HEK293 (cell line): ENCODE data around the gene EPOP.

Source experiments
- CTCF ChIA-PET: fragments of 350-600 bp; formaldehyde crosslinking; extraction: SDS; loops from one replicate; lab custom pipeline; 2021; ENCODE audit warnings: antibody characterized with exemption; lab: Yijun Ruan, JAX
- POLR2A ChIA-PET: fragments of 300-600 bp; formaldehyde crosslinking; extraction: SDS; loops from one replicate; lab custom pipeline; 2020; ENCODE audit warnings: antibody characterized with exemption, inconsistent platforms; lab: Yijun Ruan, JAX
- H3K27ac ChIP-seq: fragments of 200-500 bp; sonication (Bioruptor generic); 2 replicates; pipeline ENCODE4 v1.5.1; 2014; ENCODE audit warnings: low read depth, low read length, control low read depth, inconsistent platforms; ENCODE audit errors: extremely low read depth
- H3K36me3 ChIP-seq, 2 experiments: fragments of 200-500 bp in 1 of 2; sonication (Bioruptor generic) in 1 of 2; 1 replicate in 1 of 2; 2 replicates in 1 of 2; pipeline ENCODE4 v1.5.1; 2014 to 2017; ENCODE audit warnings: inconsistent platforms in 2 of 2, low read length in 2 of 2; ENCODE audit not compliant: control insufficient read depth in 2 of 2, insufficient read depth in 1 of 2
- H3K4me1 ChIP-seq: fragments of 200-500 bp; sonication (Bioruptor generic); 2 replicates; pipeline ENCODE4 v1.5.1; 2014; ENCODE audit warnings: mild to moderate bottlenecking, low read length, inconsistent platforms; ENCODE audit not compliant: control insufficient read depth, insufficient read depth
- H3K4me3 ChIP-seq: 2 replicates; pipeline ENCODE4 v1.5.1; 2011; ENCODE audit warnings: low read depth, mild to moderate bottlenecking, control low read depth, low read length, moderate library complexity
- H3K9me3 ChIP-seq: fragments of 200-500 bp; sonication (Bioruptor generic); 2 replicates; pipeline ENCODE4 v1.5.1; 2014; ENCODE audit warnings: low read depth, low read length, inconsistent platforms; ENCODE audit not compliant: control insufficient read depth, insufficient read depth
- GLIS1 ChIP-seq: fragments of 450-650 bp; formaldehyde crosslinking; IDR thresholded peaks from 2 replicates; pipeline ENCODE4 v1.5.1; 2016; ENCODE audit warnings: missing biosample characterization, missing genetic modification characterization
- TRIM28 ChIP-seq: IDR thresholded peaks from 2 replicates; pipeline ENCODE4 v1.6.1; 2011; ENCODE audit warnings: low read length, control low read depth, borderline replicate concordance
- ZBTB6 ChIP-seq: fragments of 450-650 bp; formaldehyde crosslinking; IDR thresholded peaks from 2 replicates; pipeline ENCODE4 v1.5.1; 2017; ENCODE audit warnings: missing biosample characterization, missing genetic modification characterization
- ZFP69B ChIP-seq: fragments of 450-650 bp; formaldehyde crosslinking; IDR thresholded peaks from 2 replicates; pipeline ENCODE4 v1.5.1; 2016; ENCODE audit warnings: missing biosample characterization, missing genetic modification characterization
- ZIC2 ChIP-seq: fragments of 450-650 bp; formaldehyde crosslinking; IDR thresholded peaks from 2 replicates; pipeline ENCODE4 v1.5.1; 2016; ENCODE audit warnings: missing biosample characterization, missing genetic modification characterization
- ZNF335 ChIP-seq: fragments of 450-650 bp; formaldehyde crosslinking; conservative IDR thresholded peaks from 2 replicates; pipeline ENCODE4 v1.5.1; 2016; ENCODE audit warnings: missing biosample characterization, missing genetic modification characterization
- ZNF518A ChIP-seq: fragments of 450-650 bp; formaldehyde crosslinking; conservative IDR thresholded peaks from 2 replicates; pipeline ENCODE4 v1.5.1; 2016; ENCODE audit warnings: low read depth, missing biosample characterization, missing genetic modification characterization
- ZNF529 ChIP-seq: fragments of 450-650 bp; formaldehyde crosslinking; IDR thresholded peaks from 2 replicates; pipeline ENCODE4 v1.5.1; 2017; ENCODE audit warnings: missing genetic modification characterization, missing biosample characterization; ENCODE audit not compliant: insufficient replicate concordance
- ZNF548 ChIP-seq: fragments of 450-650 bp; formaldehyde crosslinking; IDR thresholded peaks from 2 replicates; pipeline ENCODE4 v1.5.1; 2016; ENCODE audit warnings: missing biosample characterization, missing genetic modification characterization
- TF ChIP-seq, protein P1 (sequence below): fragments of 450-650 bp; formaldehyde crosslinking; IDR thresholded peaks from 2 replicates; pipeline ENCODE4 v1.5.1; 2016; ENCODE audit warnings: missing biosample characterization, missing genetic modification characterization, borderline replicate concordance
- TF ChIP-seq, protein P2 (sequence below): fragments of 450-650 bp; formaldehyde crosslinking; IDR thresholded peaks from 2 replicates; pipeline ENCODE4 v1.5.1; 2016; ENCODE audit warnings: missing biosample characterization, missing genetic modification characterization
- TF ChIP-seq, protein P3 (sequence below): fragments of 450-650 bp; formaldehyde crosslinking; IDR thresholded peaks from 2 replicates; pipeline ENCODE4 v1.5.1; 2016; ENCODE audit warnings: missing biosample characterization, missing genetic modification characterization

Gene EPOP

DNA sequence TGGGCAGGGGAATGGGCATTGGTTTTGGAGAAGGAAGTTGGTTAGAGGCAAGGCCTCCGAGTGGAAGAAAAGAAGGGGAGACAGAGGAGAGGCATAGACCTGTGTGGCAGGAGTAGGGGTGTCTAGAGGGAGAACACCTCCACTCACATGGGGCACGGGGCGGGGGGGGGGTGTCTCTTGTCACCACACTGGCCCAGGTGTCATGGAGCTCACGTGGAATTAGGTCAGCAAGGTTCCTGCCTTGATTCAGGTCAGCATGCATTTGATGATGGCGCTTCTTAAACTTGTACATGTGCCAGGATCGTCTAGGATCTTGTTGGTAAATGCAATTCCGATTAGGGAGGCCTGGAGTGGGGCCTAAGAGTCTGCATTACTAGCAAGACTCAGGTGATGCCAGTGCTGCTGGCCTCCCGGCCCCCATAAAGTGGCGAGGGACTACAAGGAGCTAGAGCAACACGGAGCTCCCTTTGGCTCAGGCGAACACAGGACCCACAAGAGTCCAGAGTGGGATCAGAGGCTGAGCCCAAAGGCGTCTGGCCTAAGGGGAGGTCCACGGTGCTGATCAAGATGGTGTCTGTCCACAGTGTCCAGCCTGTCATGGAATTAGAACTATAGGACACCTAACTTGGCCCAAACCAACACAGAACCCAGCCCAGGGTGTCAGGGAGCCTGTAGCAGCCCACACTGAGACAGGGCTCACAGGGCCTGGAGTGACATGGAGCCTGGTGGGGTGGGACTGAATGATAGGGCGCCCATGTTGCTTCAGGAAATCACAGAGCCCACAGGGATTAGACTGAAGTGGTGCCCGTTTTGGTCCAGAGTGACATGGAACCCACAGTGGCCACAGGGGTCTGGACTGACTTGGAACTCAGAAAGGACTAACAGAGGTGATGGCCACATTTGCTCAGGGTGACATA lies 16.7 kb downstream of the EPOP start:
- ChIA-PET CTCF (interaction anchor here (0.6 to 1.6 kb wide), 4 partner anchors 9 to 166 kb away, joined by 3 to 9 read pairs (median 4); no protein-coding TSS in a partner anchor), POLR2A (no interaction called here)
- no peak overlapping the region for H3K27ac ChIP-seq
- TF ChIP-seq ZNF335 (no peak), ZIC2 (tag by site-specific recombination) (0 out of 2 replicates have a peak, but pooled peaks have one; percentile 3), ZFP69B (no peak), ZBTB6 (tag by site-specific recombination) (peak; percentile 41; the same call in 1 of the 2 replicates), ZNF548 (tag by site-specific recombination) (no peak)
- TF ChIP-seq, protein P1, sequence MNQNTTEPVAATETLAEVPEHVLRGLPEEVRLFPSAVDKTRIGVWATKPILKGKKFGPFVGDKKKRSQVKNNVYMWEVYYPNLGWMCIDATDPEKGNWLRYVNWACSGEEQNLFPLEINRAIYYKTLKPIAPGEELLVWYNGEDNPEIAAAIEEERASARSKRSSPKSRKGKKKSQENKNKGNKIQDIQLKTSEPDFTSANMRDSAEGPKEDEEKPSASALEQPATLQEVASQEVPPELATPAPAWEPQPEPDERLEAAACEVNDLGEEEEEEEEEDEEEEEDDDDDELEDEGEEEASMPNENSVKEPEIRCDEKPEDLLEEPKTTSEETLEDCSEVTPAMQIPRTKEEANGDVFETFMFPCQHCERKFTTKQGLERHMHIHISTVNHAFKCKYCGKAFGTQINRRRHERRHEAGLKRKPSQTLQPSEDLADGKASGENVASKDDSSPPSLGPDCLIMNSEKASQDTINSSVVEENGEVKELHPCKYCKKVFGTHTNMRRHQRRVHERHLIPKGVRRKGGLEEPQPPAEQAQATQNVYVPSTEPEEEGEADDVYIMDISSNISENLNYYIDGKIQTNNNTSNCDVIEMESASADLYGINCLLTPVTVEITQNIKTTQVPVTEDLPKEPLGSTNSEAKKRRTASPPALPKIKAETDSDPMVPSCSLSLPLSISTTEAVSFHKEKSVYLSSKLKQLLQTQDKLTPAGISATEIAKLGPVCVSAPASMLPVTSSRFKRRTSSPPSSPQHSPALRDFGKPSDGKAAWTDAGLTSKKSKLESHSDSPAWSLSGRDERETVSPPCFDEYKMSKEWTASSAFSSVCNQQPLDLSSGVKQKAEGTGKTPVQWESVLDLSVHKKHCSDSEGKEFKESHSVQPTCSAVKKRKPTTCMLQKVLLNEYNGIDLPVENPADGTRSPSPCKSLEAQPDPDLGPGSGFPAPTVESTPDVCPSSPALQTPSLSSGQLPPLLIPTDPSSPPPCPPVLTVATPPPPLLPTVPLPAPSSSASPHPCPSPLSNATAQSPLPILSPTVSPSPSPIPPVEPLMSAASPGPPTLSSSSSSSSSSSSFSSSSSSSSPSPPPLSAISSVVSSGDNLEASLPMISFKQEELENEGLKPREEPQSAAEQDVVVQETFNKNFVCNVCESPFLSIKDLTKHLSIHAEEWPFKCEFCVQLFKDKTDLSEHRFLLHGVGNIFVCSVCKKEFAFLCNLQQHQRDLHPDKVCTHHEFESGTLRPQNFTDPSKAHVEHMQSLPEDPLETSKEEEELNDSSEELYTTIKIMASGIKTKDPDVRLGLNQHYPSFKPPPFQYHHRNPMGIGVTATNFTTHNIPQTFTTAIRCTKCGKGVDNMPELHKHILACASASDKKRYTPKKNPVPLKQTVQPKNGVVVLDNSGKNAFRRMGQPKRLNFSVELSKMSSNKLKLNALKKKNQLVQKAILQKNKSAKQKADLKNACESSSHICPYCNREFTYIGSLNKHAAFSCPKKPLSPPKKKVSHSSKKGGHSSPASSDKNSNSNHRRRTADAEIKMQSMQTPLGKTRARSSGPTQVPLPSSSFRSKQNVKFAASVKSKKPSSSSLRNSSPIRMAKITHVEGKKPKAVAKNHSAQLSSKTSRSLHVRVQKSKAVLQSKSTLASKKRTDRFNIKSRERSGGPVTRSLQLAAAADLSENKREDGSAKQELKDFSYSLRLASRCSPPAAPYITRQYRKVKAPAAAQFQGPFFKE (tag by site-specific recombination), result no peak
- no peaks in the 10 kb centered on the region for H3K4me1 ChIP-seq
- no peak overlapping the region for H3K4me3 ChIP-seq
- H3K36me3 ChIP-seq, result no peaks in the 10 kb centered on the region
- no peaks in the 10 kb centered on the region for H3K9me3 ChIP-seq

GRCh38 chr17:38656959-38657823 lies 17.6 kb downstream of the EPOP start:
- CTCF ChIA-PET, result interaction anchor here (0.6 to 1.4 kb wide), 3 partner anchors 71 to 98 kb away, joined by 3 to 5 read pairs (median 3); no protein-coding TSS in a partner anchor
- no peaks in the 10 kb centered on the region for H3K4me1 ChIP-seq
- POLR2A ChIA-PET, result interaction anchor here (0.7 kb wide), 1 partner anchor 140 kb away, joined by 3 read pairs; no protein-coding TSS in a partner anchor
- H3K4me3 ChIP-seq, result no peak overlapping the region
- no peak for TF ChIP-seq ZNF529
- TF ChIP-seq, protein P2, sequence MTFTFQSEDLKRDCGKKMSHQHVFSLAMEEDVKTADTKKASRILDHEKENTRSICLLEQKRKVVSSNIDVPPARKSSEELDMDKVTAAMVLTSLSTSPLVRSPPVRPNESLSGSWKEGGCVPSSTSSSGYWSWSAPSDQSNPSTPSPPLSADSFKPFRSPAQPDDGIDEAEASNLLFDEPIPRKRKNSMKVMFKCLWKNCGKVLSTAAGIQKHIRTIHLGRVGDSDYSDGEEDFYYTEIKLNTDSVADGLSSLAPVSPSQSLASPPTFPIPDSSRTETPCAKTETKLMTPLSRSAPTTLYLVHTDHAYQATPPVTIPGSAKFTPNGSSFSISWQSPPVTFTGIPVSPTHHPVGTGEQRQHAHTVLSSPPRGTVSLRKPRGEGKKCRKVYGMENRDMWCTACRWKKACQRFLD (tag by site-specific recombination), result no peak
- no peak for TF ChIP-seq ZNF518A (tag by site-specific recombination)
- peak; percentile 86 for TF ChIP-seq ZIC2 (tag by site-specific recombination)
- no peak for TF ChIP-seq TRIM28
- TF ChIP-seq, protein P3, sequence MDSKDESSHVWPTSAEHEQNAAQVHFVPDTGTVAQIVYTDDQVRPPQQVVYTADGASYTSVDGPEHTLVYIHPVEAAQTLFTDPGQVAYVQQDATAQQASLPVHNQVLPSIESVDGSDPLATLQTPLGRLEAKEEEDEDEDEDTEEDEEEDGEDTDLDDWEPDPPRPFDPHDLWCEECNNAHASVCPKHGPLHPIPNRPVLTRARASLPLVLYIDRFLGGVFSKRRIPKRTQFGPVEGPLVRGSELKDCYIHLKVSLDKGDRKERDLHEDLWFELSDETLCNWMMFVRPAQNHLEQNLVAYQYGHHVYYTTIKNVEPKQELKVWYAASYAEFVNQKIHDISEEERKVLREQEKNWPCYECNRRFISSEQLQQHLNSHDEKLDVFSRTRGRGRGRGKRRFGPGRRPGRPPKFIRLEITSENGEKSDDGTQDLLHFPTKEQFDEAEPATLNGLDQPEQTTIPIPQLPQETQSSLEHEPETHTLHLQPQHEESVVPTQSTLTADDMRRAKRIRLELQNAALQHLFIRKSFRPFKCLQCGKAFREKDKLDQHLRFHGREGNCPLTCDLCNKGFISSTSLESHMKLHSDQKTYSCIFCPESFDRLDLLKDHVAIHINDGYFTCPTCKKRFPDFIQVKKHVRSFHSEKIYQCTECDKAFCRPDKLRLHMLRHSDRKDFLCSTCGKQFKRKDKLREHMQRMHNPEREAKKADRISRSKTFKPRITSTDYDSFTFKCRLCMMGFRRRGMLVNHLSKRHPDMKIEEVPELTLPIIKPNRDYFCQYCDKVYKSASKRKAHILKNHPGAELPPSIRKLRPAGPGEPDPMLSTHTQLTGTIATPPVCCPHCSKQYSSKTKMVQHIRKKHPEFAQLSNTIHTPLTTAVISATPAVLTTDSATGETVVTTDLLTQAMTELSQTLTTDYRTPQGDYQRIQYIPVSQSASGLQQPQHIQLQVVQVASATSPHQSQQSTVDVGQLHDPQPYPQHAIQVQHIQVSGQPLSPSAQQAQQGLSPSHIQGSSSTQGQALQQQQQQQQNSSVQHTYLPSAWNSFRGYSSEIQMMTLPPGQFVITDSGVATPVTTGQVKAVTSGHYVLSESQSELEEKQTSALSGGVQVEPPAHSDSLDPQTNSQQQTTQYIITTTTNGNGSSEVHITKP, result 0 out of 2 replicates have a peak, but pooled peaks have one; percentile 13
- TF ChIP-seq GLIS1 (tag by site-specific recombination), result peak; percentile 56; the same call in 1 of the 2 replicates
- no peak overlapping the region for H3K27ac ChIP-seq
- H3K9me3 ChIP-seq, result no peaks in the 10 kb centered on the region
- H3K36me3 ChIP-seq, result no peaks in the 10 kb centered on the region
